ENCODE measurements around the gene NOTCH4. TPM values are rescaled to one million over a fixed set of nuclear protein-coding genes. Genes with fewer than 3 reads are reported as not detected.

The NOTCH4 gene
- total RNA-seq, 1 donor from 2014 or later, result 4.9 TPM

DNA sequence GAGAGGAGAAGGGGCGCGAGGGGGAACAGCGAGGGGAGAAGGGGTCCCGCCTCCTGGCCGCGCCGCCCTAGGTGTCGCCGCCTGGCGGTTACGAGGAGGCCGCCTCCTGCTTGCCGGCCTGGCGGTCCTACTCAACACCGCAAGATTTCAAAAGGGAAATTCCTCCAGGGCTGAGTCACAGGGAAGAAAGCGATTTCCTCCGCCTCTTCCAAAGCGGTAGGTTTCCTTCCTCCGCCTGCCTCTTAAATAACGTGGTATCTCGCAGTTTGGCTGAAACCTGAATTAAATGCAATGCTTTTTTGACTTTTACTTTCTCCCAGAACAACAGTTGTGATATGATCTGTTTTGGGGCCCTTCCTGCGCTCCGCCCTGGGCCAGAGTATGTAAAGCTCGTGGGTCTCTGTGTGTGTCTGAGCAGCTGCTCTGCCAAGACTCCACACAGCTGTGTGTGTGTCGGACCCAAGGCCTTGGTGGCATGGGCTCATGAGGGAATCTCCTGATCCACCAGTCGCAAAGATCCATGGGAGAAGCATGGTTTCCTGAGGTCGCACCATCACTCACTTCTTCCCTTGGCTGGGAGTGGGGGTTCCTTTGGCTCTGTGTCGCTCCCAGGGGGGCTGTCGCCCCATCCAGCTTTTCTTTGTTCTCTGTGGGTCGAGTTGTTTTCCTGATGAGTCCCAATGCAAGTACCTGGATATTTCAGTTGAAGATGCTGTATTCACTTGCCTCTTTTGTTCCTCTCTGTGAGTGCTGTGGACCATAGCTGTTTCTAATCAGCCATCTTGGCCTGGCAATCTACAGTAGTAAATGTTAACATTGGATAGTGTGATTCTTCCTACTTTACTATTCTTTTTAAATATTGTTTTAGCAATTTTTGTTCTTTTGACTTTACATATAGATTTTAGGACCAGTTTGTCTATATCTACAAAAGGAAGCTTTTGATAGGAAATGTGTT lies 31.6 kb upstream of the NOTCH4 start:
- peak; percentile 70 for DNase-seq
- H3K9me3 Mint-ChIP-seq (ENCODE audit: unreplicated experiment), result peaks cover 1% of the 10 kb centered on the region
- TF ChIP-seq CTCF (IDR thresholded peaks at IDR 0.05; ENCODE audit: partially characterized antibody, unreplicated experiment), result peak; percentile 55
- H3K27ac Mint-ChIP-seq (ENCODE audit: unreplicated experiment), result peak overlapping the region; percentile 62
- H3K4me1 Mint-ChIP-seq (ENCODE audit: low read depth, unreplicated experiment), result peaks cover 3% of the 10 kb centered on the region
- no peaks in the 10 kb centered on the region for H3K27me3 Mint-ChIP-seq (ENCODE audit: unreplicated experiment)
- no peaks in the 10 kb centered on the region for H3K36me3 Mint-ChIP-seq (ENCODE audit: unreplicated experiment)
- peak overlapping the region; percentile 79 for H3K4me3 Mint-ChIP-seq (ENCODE audit: unreplicated experiment)

DNA sequence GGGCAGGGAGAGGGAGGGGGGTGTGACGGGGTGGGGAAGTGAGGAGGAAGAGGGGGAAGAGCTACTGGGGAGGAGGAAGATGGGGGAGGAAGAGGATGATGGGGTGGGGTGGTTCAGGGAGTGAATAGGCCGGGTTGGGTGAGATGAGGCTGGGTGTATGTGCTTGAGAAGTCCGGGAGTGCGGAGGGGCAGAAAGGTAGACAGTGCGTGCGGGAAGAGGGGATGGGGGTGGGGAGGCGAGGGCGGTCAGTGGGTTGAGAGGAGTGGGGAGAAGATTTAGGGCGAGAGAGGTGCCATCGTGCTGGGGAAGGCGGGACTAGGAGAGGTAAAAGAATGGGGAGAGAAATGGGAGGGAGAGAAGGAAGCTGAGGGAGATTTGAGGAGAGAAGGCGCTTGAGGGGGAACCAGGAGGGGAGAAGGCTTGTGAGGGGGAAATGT lies 30.9 kb upstream of the NOTCH4 start:
- Mint-ChIP-seq H3K27ac (ENCODE audit: unreplicated experiment) (no peak overlapping the region), H3K4me1 (ENCODE audit: low read depth, unreplicated experiment) (peaks cover 3% of the 10 kb centered on the region), H3K4me3 (ENCODE audit: unreplicated experiment) (peak overlapping the region; percentile 66), H3K36me3 (ENCODE audit: unreplicated experiment) (no peaks in the 10 kb centered on the region), H3K9me3 (ENCODE audit: unreplicated experiment) (no peaks in the 10 kb centered on the region), H3K27me3 (ENCODE audit: unreplicated experiment) (no peaks in the 10 kb centered on the region)
- no peak for DNase-seq
- TF ChIP-seq CTCF (IDR thresholded peaks at IDR 0.05; ENCODE audit: partially characterized antibody, unreplicated experiment), result no peak

- no peak overlapping the region for H3K4me3 Mint-ChIP-seq (ENCODE audit: unreplicated experiment)
- no peak for TF ChIP-seq CTCF (IDR thresholded peaks at IDR 0.05; ENCODE audit: partially characterized antibody, unreplicated experiment)
Measured at GRCh38 chr6:32252331-32253009, 28.6 kb upstream of the NOTCH4 start.

GRCh38 chr6:32249262-32249661 lies 25.4 kb upstream of the NOTCH4 start:
- no peaks in the 10 kb centered on the region for H3K27me3 Mint-ChIP-seq (ENCODE audit: unreplicated experiment)
- no peak for TF ChIP-seq CTCF (IDR thresholded peaks at IDR 0.05; ENCODE audit: partially characterized antibody, unreplicated experiment)
- no peaks in the 10 kb centered on the region for H3K4me1 Mint-ChIP-seq (ENCODE audit: low read depth, unreplicated experiment)
- no peak overlapping the region for H3K27ac Mint-ChIP-seq (ENCODE audit: unreplicated experiment)
- peaks cover 2% of the 10 kb centered on the region for H3K9me3 Mint-ChIP-seq (ENCODE audit: unreplicated experiment)
- H3K4me3 Mint-ChIP-seq (ENCODE audit: unreplicated experiment), result no peak overlapping the region
- no peak for DNase-seq
- H3K36me3 Mint-ChIP-seq (ENCODE audit: unreplicated experiment), result peaks cover 13% of the 10 kb centered on the region

More at GRCh38 chr6:32252331-32253009, 28.6 kb upstream of the NOTCH4 start:
- Mint-ChIP-seq H3K27me3 (ENCODE audit: unreplicated experiment) (no peaks in the 10 kb centered on the region), H3K9me3 (ENCODE audit: unreplicated experiment) (peaks cover 2% of the 10 kb centered on the region), H3K27ac (ENCODE audit: unreplicated experiment) (no peak overlapping the region), H3K4me1 (ENCODE audit: low read depth, unreplicated experiment) (peaks cover 3% of the 10 kb centered on the region), H3K36me3 (ENCODE audit: unreplicated experiment) (peaks cover 12% of the 10 kb centered on the region)
- no peak for DNase-seq
